MM.1S (cell line): ENCODE data around the gene EIF3L.

Experiments
- DNase-seq: peaks from one replicate; pipeline ENCODE4 v3.0.0-alpha.2; 2015
- H2AFZ ChIP-seq: fragments of 300-600 bp; sonication (generic); 2 replicates; pipeline ENCODE4 v1.6.0; 2016; ENCODE audit warnings: antibody characterized with exemption, low read length
- H3F3A ChIP-seq: fragments of 300-600 bp; sonication (generic); 2 replicates; pipeline ENCODE4 v1.6.1; 2016; ENCODE audit warnings: mild to moderate bottlenecking, antibody characterized with exemption, low read length, moderate library complexity, mixed read lengths; ENCODE audit not compliant: insufficient read depth
- H3K27ac ChIP-seq: fragments of 300-600 bp; sonication (generic); 2 replicates; pipeline ENCODE4 v1.5.1; 2016; ENCODE audit warnings: mild to moderate bottlenecking, low read length
- H3K27me3 ChIP-seq: fragments of 300-600 bp; sonication (generic); replicated peaks from 2 replicates; pipeline ENCODE4 v1.6.0; 2016; ENCODE audit warnings: low read length; ENCODE audit not compliant: insufficient read depth
- H3K36me3 ChIP-seq: fragments of 300-600 bp; sonication (generic); replicated peaks from 2 replicates; pipeline ENCODE4 v1.6.1; 2016; ENCODE audit warnings: mild to moderate bottlenecking, low read length, mixed read lengths; ENCODE audit not compliant: insufficient read depth
- H3K4me1 ChIP-seq: fragments of 300-600 bp; sonication (generic); 2 replicates; pipeline ENCODE4 v1.6.1; 2016; ENCODE audit warnings: low read length, mixed read lengths
- H3K4me2 ChIP-seq: fragments of 300-600 bp; sonication (generic); 2 replicates; pipeline ENCODE4 v1.6.0; 2016; ENCODE audit warnings: low read depth, low read length
- H3K4me3 ChIP-seq: fragments of 300-600 bp; sonication (generic); 2 replicates; pipeline ENCODE4 v1.5.1; 2016; ENCODE audit warnings: low read length, mixed read lengths
- H3K79me2 ChIP-seq: fragments of 300-600 bp; sonication (generic); 2 replicates; pipeline ENCODE4 v1.6.1; 2016; ENCODE audit warnings: mixed run types, low read length, mixed read lengths
- H3K9ac ChIP-seq: fragments of 300-600 bp; sonication (generic); 2 replicates; pipeline ENCODE4 v1.6.1; 2016; ENCODE audit warnings: low read length, mixed read lengths
- H3K9me2 ChIP-seq: fragments of 300-600 bp; sonication (generic); replicated peaks from 2 replicates; pipeline ENCODE4 v1.6.1; 2016; ENCODE audit warnings: mild to moderate bottlenecking, low read length, mixed read lengths; ENCODE audit not compliant: insufficient read depth
- H3K9me3 ChIP-seq: fragments of 300-600 bp; sonication (generic); replicated peaks from 2 replicates; pipeline ENCODE4 v1.6.1; 2016; ENCODE audit warnings: mild to moderate bottlenecking, low read length, mixed read lengths; ENCODE audit not compliant: insufficient read depth
- H4K20me1 ChIP-seq: fragments of 300-600 bp; sonication (generic); 2 replicates; pipeline ENCODE4 v1.6.1; 2016; ENCODE audit warnings: mild to moderate bottlenecking, low read length, moderate library complexity, mixed read lengths; ENCODE audit not compliant: insufficient read depth
- EZH2 ChIP-seq: fragments of 300-600 bp; sonication (generic); optimal IDR thresholded peaks from 2 replicates; pipeline ENCODE3; 2017; ENCODE audit warnings: low read depth, mild to moderate bottlenecking, antibody characterized with exemption, low read length, mixed read lengths
- EZH2phosphoT487 ChIP-seq: fragments of 300-600 bp; sonication (generic); IDR thresholded peaks from 2 replicates; pipeline ENCODE4 v1.6.1; 2018; ENCODE audit warnings: antibody characterized with exemption, low read length
- TF ChIP-seq, protein P1 (sequence below): fragments of 300-600 bp; sonication (generic); IDR thresholded peaks from 2 replicates; pipeline ENCODE4 v1.5.1; 2016; ENCODE audit warnings: antibody characterized with exemption, low read length, mixed read lengths

The EIF3L gene

GRCh38 chr22:37887584-37888378, 38.6 kb downstream of the EIF3L start:
- H3K4me2 ChIP-seq, result no peak overlapping the region
- no peaks in the 10 kb centered on the region for H3K9me3 ChIP-seq
- no peaks in the 10 kb centered on the region for H4K20me1 ChIP-seq
- peaks cover 13% of the 10 kb centered on the region for H3K79me2 ChIP-seq
- no peak overlapping the region for H3K27ac ChIP-seq
- no peak overlapping the region for H3K4me3 ChIP-seq
- peaks cover 12% of the 10 kb centered on the region for H3K36me3 ChIP-seq
- no peak for TF ChIP-seq EZH2
- TF ChIP-seq, protein P1, sequence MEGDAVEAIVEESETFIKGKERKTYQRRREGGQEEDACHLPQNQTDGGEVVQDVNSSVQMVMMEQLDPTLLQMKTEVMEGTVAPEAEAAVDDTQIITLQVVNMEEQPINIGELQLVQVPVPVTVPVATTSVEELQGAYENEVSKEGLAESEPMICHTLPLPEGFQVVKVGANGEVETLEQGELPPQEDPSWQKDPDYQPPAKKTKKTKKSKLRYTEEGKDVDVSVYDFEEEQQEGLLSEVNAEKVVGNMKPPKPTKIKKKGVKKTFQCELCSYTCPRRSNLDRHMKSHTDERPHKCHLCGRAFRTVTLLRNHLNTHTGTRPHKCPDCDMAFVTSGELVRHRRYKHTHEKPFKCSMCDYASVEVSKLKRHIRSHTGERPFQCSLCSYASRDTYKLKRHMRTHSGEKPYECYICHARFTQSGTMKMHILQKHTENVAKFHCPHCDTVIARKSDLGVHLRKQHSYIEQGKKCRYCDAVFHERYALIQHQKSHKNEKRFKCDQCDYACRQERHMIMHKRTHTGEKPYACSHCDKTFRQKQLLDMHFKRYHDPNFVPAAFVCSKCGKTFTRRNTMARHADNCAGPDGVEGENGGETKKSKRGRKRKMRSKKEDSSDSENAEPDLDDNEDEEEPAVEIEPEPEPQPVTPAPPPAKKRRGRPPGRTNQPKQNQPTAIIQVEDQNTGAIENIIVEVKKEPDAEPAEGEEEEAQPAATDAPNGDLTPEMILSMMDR, result peak; percentile 18; the same call in 1 of the 2 replicates
- H3K4me1 ChIP-seq, result no peaks in the 10 kb centered on the region
- H3K9me2 ChIP-seq, result no peaks in the 10 kb centered on the region
- H3K27me3 ChIP-seq, result no peaks in the 10 kb centered on the region
- no peaks in the 10 kb centered on the region for H3F3A ChIP-seq
- DNase-seq, result no peak
- no peak overlapping the region for H2AFZ ChIP-seq
- H3K9ac ChIP-seq, result no peak overlapping the region

DNA sequence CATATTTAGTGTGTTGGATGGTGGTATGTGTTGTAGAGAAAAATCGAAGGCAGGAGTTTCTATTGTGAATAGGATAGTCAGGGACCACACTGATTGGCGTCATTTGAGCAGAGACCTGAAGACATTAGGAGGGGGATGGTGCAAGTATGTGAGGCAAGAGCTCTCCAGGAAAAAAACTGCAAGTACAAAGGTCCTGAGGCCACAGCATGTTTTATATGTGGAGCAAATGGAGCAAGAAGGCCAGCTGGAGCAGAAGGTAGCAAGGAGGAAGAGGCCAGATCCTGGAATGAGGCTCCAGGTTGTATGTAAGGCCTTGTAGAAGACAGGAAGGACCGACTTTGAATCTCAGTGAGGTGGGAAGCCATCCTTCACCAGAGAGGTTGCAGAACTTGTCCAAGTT, 42.7 kb downstream of the EIF3L start:
- Histone ChIP-seq H3K9me3 (no peaks in the 10 kb centered on the region), H3K9ac (no peak overlapping the region), H3K4me2 (no peak overlapping the region), H3K27me3 (no peaks in the 10 kb centered on the region), H3K9me2 (no peaks in the 10 kb centered on the region), H3K4me3 (no peak overlapping the region), H4K20me1 (no peaks in the 10 kb centered on the region), H3K36me3 (peaks cover 12% of the 10 kb centered on the region; the same call in 1 of the 2 replicates), H3F3A (peaks cover 11% of the 10 kb centered on the region), H2AFZ (no peak overlapping the region), H3K27ac (no peak overlapping the region), H3K4me1 (peaks cover 10% of the 10 kb centered on the region), H3K79me2 (no peaks in the 10 kb centered on the region)
- DNase-seq, result no peak
- TF ChIP-seq, protein P1, result no peak
- no peak for TF ChIP-seq EZH2

DNA sequence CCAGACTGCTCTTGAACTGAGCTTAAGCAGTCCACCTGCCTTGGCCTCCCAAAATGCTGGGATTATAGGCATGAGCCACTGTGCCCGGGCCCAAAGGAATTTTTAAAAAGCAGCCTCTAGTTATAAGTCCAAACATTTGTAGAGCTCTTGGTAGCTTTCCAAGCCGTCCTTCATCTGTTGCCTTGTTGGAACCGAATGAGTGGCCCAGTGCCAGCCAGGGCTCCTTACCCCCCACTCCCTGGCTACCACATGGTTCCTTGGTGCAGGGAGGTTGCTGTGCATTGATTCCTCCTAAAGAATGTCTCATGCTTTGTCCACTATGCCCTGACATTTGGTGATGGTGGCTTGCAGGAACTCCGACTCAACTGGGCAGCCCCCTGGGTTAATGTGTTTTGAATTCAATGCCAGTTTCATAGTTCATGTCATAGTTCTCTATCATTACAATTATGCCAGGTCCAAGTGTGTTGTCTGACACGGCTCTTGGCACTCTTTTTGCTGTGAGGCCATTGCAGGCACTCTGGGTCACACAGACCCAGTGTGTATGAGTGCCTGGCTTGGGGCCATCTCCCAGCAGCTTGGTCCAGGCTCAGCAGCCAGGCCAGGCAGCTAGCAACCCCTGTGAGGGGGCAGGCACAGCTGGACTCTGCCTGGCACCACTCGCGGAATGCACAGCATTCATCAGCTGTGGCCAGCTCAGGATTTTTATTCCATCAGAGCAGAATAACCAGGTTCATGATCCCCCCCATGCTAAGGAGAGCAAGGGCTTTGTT, 43.5 kb downstream of the EIF3L start:
- Histone ChIP-seq H3K27ac (no peak overlapping the region), H3K36me3 (peaks cover 12% of the 10 kb centered on the region; the same call in 1 of the 2 replicates), H2AFZ (no peak overlapping the region), H3F3A (peaks cover 14% of the 10 kb centered on the region), H3K27me3 (no peaks in the 10 kb centered on the region), H3K9me3 (no peaks in the 10 kb centered on the region), H3K4me3 (no peak overlapping the region), H3K4me2 (no peak overlapping the region), H3K79me2 (no peaks in the 10 kb centered on the region), H4K20me1 (no peaks in the 10 kb centered on the region), H3K9me2 (no peaks in the 10 kb centered on the region), H3K4me1 (peaks cover 13% of the 10 kb centered on the region), H3K9ac (no peak overlapping the region)
- DNase-seq, result no peak
- TF ChIP-seq, protein P1, result no peak
- TF ChIP-seq EZH2phosphoT487 (no peak), EZH2 (no peak)
